HepG2 (cell line): Measurements from ENCODE around the gene MARCHF9. TPM values are rescaled to one million over a fixed set of nuclear protein-coding genes. Genes with fewer than 3 reads are reported as not detected.

Source experiments
- ATAC-seq: fragments of 200-7000 bp; cut with Tn5 transposase; 3 replicates; pipeline ENCODE4 v1.9.1; 2020; ENCODE audit warnings: mild to moderate bottlenecking, moderate library complexity
- BruUV-seq: library from RNA; stranded (reverse); fragments of 400-500 nt; replicated peaks from 2 replicates; lab custom pipeline; 2021; lab: Mats Ljungman, UMichigan
- CTCF ChIA-PET: fragments of 300-600 bp; formaldehyde crosslinking; extraction: SDS; loops from one replicate; lab custom pipeline; 2021; ENCODE audit warnings: low total read pairs, inconsistent platforms, low intra/inter-chr PET ratio; lab: Yijun Ruan, JAX
- POLR2A ChIA-PET: fragments of 350-600 bp; sonication (Branson Sonifier 250); formaldehyde crosslinking; loops from one replicate; lab custom pipeline; 2020; ENCODE audit warnings: antibody characterized with exemption, inconsistent platforms; lab: Yijun Ruan, JAX
- DNase-seq: peaks from one replicate; pipeline ENCODE4 v3.0.0-alpha.2; 2015; ENCODE audit warnings: low spot score
- FAIRE-seq: peaks from 3 replicates; lab custom pipeline; 2011; peaks lifted over from hg19 to GRCh38; lab: Jason Lieb, UNC
- H2AFZ ChIP-seq: one replicate; pipeline ENCODE4 v1.6.1; 2011; ENCODE audit warnings: low read length, inconsistent platforms
- H3K27ac ChIP-seq: fragments of 300-600 bp; 3 replicates; pipeline ENCODE4 v1.8.0; 2011; ENCODE audit warnings: mixed run types, mild to moderate bottlenecking, mixed read lengths, low read length, inconsistent platforms; ENCODE audit not compliant: insufficient read depth; ENCODE audit errors: extremely low read length
- H3K27me3 ChIP-seq, 2 experiments: fragments of 200-600 bp in 1 of 2; 2 replicates in 1 of 2; 3 replicates in 1 of 2; pipeline versions ENCODE4 v1.6.0 to v1.8.0; 2011; ENCODE audit warnings: low read length in 2 of 2, mild to moderate bottlenecking in 2 of 2, moderate library complexity in 2 of 2, inconsistent platforms in 1 of 2; ENCODE audit not compliant: insufficient read depth in 2 of 2, control insufficient read depth in 1 of 2
- H3K36me3 ChIP-seq, 2 experiments: fragments of 200-600 bp in 1 of 2; replicated peaks in 1 of 2; 2 replicates in 1 of 2; 3 replicates in 1 of 2; pipeline versions ENCODE4 v1.5.1 to v1.8.0; 2011; ENCODE audit warnings: low read length in 2 of 2, inconsistent platforms in 1 of 2; ENCODE audit not compliant: insufficient read depth in 2 of 2, control insufficient read depth in 1 of 2
- H3K4me1 ChIP-seq: 2 replicates; pipeline ENCODE4 v1.5.1; 2012; ENCODE audit warnings: low read length, inconsistent platforms; ENCODE audit not compliant: insufficient read depth
- H3K4me2 ChIP-seq: 2 replicates; pipeline ENCODE4 v1.6.0; 2011; ENCODE audit warnings: low read depth, low read length, inconsistent platforms
- H3K4me3 ChIP-seq, 3 experiments: fragments of 200-600 bp in 1 of 3; sonication (generic), shearing (Covaris generic) in 1 of 3; replicated peaks in 1 of 3; 2 replicates each; pipeline ENCODE4 v1.5.1; 2011 to 2016; ENCODE audit warnings: low read length in 3 of 3, inconsistent platforms in 2 of 3, low read depth in 2 of 3, mild to moderate bottlenecking in 2 of 3, control low read depth in 1 of 3, mixed read lengths in 1 of 3; ENCODE audit not compliant: insufficient read depth in 1 of 3
- H3K79me2 ChIP-seq: one replicate; pipeline ENCODE4 v1.6.1; 2011; ENCODE audit warnings: low read length, inconsistent platforms; ENCODE audit not compliant: insufficient read depth
- H3K9ac ChIP-seq: 2 replicates; pipeline ENCODE4 v1.6.0; 2011; ENCODE audit warnings: mild to moderate bottlenecking, low read depth, low read length, inconsistent platforms; ENCODE audit not compliant: insufficient read depth
- H3K9me3 ChIP-seq: 2 replicates; pipeline ENCODE4 v1.5.1; 2012; ENCODE audit warnings: mild to moderate bottlenecking, low read length
- H4K20me1 ChIP-seq: 2 replicates; pipeline ENCODE4 v1.6.0; 2011; ENCODE audit warnings: inconsistent platforms, mild to moderate bottlenecking, low read length, moderate library complexity; ENCODE audit not compliant: insufficient read depth
- CENPT ChIP-seq: sonication (generic); formaldehyde crosslinking; IDR thresholded peaks from 2 replicates; pipeline ENCODE4 v1.8.0; 2022; ENCODE audit warnings: low read depth, mild to moderate bottlenecking, moderate library complexity, missing genetic modification reagents
- FOXA1 ChIP-seq, 2 experiments: fragments of 450-650 bp in 1 of 2; sonication (generic) in 1 of 2; formaldehyde crosslinking in 1 of 2; IDR thresholded peaks; 2 replicates each; pipeline versions ENCODE4 v1.4.0 to v1.6.1; 2016 to 2020; ENCODE audit warnings: missing genetic modification reagents in 1 of 2
- GABPA ChIP-seq, 2 experiments: IDR thresholded peaks; 2 replicates each; pipeline ENCODE4 v1.6.1; 2011 to 2016; ENCODE audit warnings: low read depth in 2 of 2, low read length in 1 of 2, missing biosample characterization in 1 of 2, missing genetic modification characterization in 1 of 2
- GPN1 ChIP-seq: sonication (generic); formaldehyde crosslinking; IDR thresholded peaks from 2 replicates; pipeline ENCODE4 v1.5.1; 2020; ENCODE audit warnings: missing genetic modification reagents, borderline replicate concordance
- HNF4G ChIP-seq, 2 experiments: sonication (generic) in 1 of 2; formaldehyde crosslinking in 1 of 2; IDR thresholded peaks; 2 replicates each; pipeline versions ENCODE4 v1.4.0 to v1.6.1; 2011 to 2020; ENCODE audit warnings: borderline replicate concordance in 2 of 2, low read depth in 2 of 2, mild to moderate bottlenecking in 2 of 2, low read length in 1 of 2, missing genetic modification reagents in 1 of 2, moderate library complexity in 1 of 2
- NCOA1 ChIP-seq: sonication (generic); formaldehyde crosslinking; IDR thresholded peaks from 2 replicates; pipeline ENCODE4 v1.9.0; 2021; ENCODE audit warnings: missing genetic modification reagents
- POLR2A ChIP-seq, 2 experiments: IDR thresholded peaks; 2 replicates each; pipeline ENCODE4 v1.6.1; 2011; ENCODE audit warnings: low read depth in 2 of 2, low read length in 2 of 2, mild to moderate bottlenecking in 1 of 2, moderate library complexity in 1 of 2; ENCODE audit not compliant: insufficient read depth in 1 of 2
- TCF12 ChIP-seq, 2 experiments: fragments of 450-650 bp in 1 of 2; sonication (generic) in 1 of 2; formaldehyde crosslinking in 1 of 2; IDR thresholded peaks; 2 replicates each; pipeline versions ENCODE4 v1.6.1 to v1.8.0; 2017 to 2022; ENCODE audit warnings: antibody characterized with exemption in 1 of 2, mild to moderate bottlenecking in 1 of 2, missing genetic modification reagents in 1 of 2, moderate library complexity in 1 of 2
- TCF7 ChIP-seq: sonication (generic); IDR thresholded peaks from 2 replicates; pipeline ENCODE4 v1.6.1; 2016; ENCODE audit warnings: antibody characterized with exemption, low read depth
- ZNF484 ChIP-seq: sonication (generic); formaldehyde crosslinking; IDR thresholded peaks from 2 replicates; pipeline ENCODE4 v1.5.1; 2020; ENCODE audit warnings: mild to moderate bottlenecking, low read depth, missing genetic modification reagents, borderline replicate concordance
- WGBS: methylation state at CpG from one replicate; pipeline ENCODE4 v1.1.6; 2017; ENCODE audit warnings: low lambda C conversion rate; 5-methylcytosine and 5-hydroxymethylcytosine counted together
- in situ Hi-C: cut with HindIII; loops from 2 replicates; pipeline ENCODE4 v1.10.0; 2017; ENCODE audit warnings: low pct_unique_long_range_greater_than_20kb; ENCODE audit not compliant: extremely low pct_ligation_motif_present
- intact Hi-C: fragments of 100-400 bp; cut with micrococcal nuclease; formaldehyde crosslinking; loops from one replicate; pipeline ENCODE4 v1.10.0; 2022; ENCODE audit not compliant: unreplicated experiment
- polyA plus RNA-seq, 8 experiments: library from polyadenylated mRNA; depleted of rRNA in 3 of 8; stranded (reverse) in 7 of 8; unstranded in 1 of 8; fragments of >200 nt; fragmentation: Illumina TruSeq in 4 of 8; extraction: Trizol in 4 of 8; gene quantifications; 2 replicates each; pipeline versions ENCODE4 v1.2.1 to v1.2.3, GENCODE V29; 2011 to 2016; ENCODE audit warnings: low read depth in 4 of 8, missing spikeins in 1 of 8, mixed read lengths in 1 of 8; ENCODE audit not compliant: insufficient read depth in 1 of 8
- total RNA-seq, 5 experiments: library from RNA; depleted of rRNA; stranded (reverse); fragments of >200 nt; fragmentation: Illumina TruSeq; extraction: Trizol; gene quantifications; 2 replicates each; pipeline ENCODE4 v1.2.3, GENCODE V29; 2016; ENCODE audit warnings: low read depth in 1 of 5
- TF ChIP-seq, protein P1 (sequence below): fragments of 450-650 bp; IDR thresholded peaks from 2 replicates; pipeline ENCODE4 v1.6.1; 2016
- TF ChIP-seq, protein P2 (sequence below): sonication (generic); formaldehyde crosslinking; IDR thresholded peaks from 2 replicates; pipeline ENCODE4 v1.9.0; 2022; ENCODE audit warnings: low read depth, missing genetic modification reagents
- TF ChIP-seq, protein P3 (sequence below): IDR thresholded peaks from 2 replicates; pipeline ENCODE4 v1.6.1; 2012; ENCODE audit warnings: inconsistent platforms
- TF ChIP-seq, protein P4 (sequence below): sonication (generic); formaldehyde crosslinking; IDR thresholded peaks from 2 replicates; pipeline ENCODE4 v1.8.0; 2022; ENCODE audit warnings: mild to moderate bottlenecking, missing genetic modification reagents, moderate library complexity
- TF ChIP-seq, protein P5 (sequence below): sonication (generic); formaldehyde crosslinking; IDR thresholded peaks from 2 replicates; pipeline ENCODE4 v1.5.1; 2020; ENCODE audit warnings: mild to moderate bottlenecking, moderate library complexity, missing genetic modification reagents

Gene MARCHF9
- total and polyA plus RNA-seq, 2 of the 13 experiments (the other 11 are each of a cell fraction or from before 2014, with no cell fraction given) = 5.7 to 9.6 TPM

DNA sequence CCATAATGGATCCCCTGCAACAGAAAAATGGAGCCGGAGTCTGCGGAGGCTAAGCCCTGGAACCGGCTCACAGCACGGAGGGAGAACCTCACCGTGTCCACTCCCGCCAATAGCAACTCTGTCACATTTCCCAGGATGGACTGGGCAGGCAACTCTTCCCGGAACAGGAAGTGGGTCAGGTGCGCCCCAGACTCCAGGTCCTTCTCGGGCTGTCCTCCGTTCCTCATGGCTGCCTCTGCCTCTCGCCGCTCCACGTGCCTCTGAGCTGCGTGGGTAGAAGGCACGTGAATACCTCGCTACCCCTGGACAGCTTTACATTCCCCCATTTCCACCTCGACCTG, 9.7 kb downstream of the MARCHF9 start:
- ATAC-seq = no peak
- Histone ChIP-seq H3K36me3 (peaks cover 9 to 16% of the 10 kb centered on the region in 2 experiments), H4K20me1 (no peaks in the 10 kb centered on the region), H2AFZ (no peak overlapping the region), H3K79me2 (no peaks in the 10 kb centered on the region), H3K9ac (peak overlapping the region; percentile 50; the same call in 1 of the 2 replicates), H3K4me1 (peaks cover 36% of the 10 kb centered on the region), H3K27ac (no peak overlapping the region), H3K4me3 (peak overlapping the region; percentile 53 to 78 (median 60); a peak in 5 of 6 replicates), H3K9me3 (no peaks in the 10 kb centered on the region), H3K27me3 (peaks cover 0 to 6% of the 10 kb centered on the region in 2 experiments; a peak in 1 of 5 replicates), H3K4me2 (peak overlapping the region; percentile 95)
- in situ Hi-C loops (no loop called here), intact Hi-C loops (no loop called here)
- BruUV-seq = no TSS peak
- ChIA-PET CTCF (interaction anchor here (1.1 to 1.3 kb wide), 2 partner anchors 8 to 141 kb away, joined by 3 to 4 read pairs; no protein-coding TSS in a partner anchor), POLR2A (interaction anchor here (1.4 kb wide), 1 partner anchor 8 kb away, joined by 9 read pairs; no protein-coding TSS in a partner anchor)
- no peak for FAIRE-seq
- no peak for DNase-seq
- WGBS = 69% methylated on average over 17 of the region's 17 CpGs
- TF ChIP-seq NCOA1 (CRISPR knock-in tag) (no peak), HNF4G (IDR thresholded peaks at IDR 0.05; ENCODE audit: borderline replicate concordance, low read depth, low read length) (no peak), HNF4G (CRISPR knock-in tag; IDR thresholded peaks at IDR 0.05; ENCODE audit: borderline replicate concordance, low read depth) (no peak), FOXA1 (IDR thresholded peaks at IDR 0.05) (no peak), FOXA1 (CRISPR knock-in tag; IDR thresholded peaks at IDR 0.05) (no peak), TCF7 (no peak), ZNF484 (CRISPR knock-in tag) (no peak), GPN1 (no peak), POLR2A (IDR thresholded peaks at IDR 0.05; ENCODE audit: insufficient read depth in 1 of 2, low read depth in 2 of 2, low read length in 2 of 2) (no peak), TCF12 (IDR thresholded peaks at IDR 0.05) (no peak), TCF12 (CRISPR knock-in tag; IDR thresholded peaks at IDR 0.05) (peak; percentile 13; the same call in 1 of the 2 replicates), GABPA (IDR thresholded peaks at IDR 0.05; ENCODE audit: low read depth, low read length) (peak; percentile 50), GABPA (CRISPR knock-in tag; IDR thresholded peaks at IDR 0.05; ENCODE audit: low read depth) (no peak), CENPT (CRISPR knock-in tag) (no peak)
- TF ChIP-seq, protein P1, sequence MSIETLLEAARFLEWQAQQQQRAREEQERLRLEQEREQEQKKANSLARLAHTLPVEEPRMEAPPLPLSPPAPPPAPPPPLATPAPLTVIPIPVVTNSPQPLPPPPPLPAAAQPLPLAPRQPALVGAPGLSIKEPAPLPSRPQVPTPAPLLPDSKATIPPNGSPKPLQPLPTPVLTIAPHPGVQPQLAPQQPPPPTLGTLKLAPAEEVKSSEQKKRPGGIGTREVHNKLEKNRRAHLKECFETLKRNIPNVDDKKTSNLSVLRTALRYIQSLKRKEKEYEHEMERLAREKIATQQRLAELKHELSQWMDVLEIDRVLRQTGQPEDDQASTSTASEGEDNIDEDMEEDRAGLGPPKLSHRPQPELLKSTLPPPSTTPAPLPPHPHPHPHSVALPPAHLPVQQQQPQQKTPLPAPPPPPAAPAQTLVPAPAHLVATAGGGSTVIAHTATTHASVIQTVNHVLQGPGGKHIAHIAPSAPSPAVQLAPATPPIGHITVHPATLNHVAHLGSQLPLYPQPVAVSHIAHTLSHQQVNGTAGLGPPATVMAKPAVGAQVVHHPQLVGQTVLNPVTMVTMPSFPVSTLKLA = peak; percentile 72
- TF ChIP-seq, protein P2, sequence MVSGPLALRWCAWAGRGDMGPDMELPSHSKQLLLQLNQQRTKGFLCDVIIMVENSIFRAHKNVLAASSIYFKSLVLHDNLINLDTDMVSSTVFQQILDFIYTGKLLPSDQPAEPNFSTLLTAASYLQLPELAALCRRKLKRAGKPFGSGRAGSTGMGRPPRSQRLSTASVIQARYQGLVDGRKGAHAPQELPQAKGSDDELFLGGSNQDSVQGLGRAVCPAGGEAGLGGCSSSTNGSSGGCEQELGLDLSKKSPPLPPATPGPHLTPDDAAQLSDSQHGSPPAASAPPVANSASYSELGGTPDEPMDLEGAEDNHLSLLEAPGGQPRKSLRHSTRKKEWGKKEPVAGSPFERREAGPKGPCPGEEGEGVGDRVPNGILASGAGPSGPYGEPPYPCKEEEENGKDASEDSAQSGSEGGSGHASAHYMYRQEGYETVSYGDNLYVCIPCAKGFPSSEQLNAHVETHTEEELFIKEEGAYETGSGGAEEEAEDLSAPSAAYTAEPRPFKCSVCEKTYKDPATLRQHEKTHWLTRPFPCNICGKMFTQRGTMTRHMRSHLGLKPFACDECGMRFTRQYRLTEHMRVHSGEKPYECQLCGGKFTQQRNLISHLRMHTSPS = 0 out of 2 replicates have a peak, but pooled peaks have one; percentile 27
- TF ChIP-seq, protein P3, sequence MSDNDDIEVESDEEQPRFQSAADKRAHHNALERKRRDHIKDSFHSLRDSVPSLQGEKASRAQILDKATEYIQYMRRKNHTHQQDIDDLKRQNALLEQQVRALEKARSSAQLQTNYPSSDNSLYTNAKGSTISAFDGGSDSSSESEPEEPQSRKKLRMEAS = peak; percentile 56
- TF ChIP-seq, protein P4, sequence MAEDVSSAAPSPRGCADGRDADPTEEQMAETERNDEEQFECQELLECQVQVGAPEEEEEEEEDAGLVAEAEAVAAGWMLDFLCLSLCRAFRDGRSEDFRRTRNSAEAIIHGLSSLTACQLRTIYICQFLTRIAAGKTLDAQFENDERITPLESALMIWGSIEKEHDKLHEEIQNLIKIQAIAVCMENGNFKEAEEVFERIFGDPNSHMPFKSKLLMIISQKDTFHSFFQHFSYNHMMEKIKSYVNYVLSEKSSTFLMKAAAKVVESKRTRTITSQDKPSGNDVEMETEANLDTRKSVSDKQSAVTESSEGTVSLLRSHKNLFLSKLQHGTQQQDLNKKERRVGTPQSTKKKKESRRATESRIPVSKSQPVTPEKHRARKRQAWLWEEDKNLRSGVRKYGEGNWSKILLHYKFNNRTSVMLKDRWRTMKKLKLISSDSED (CRISPR knock-in tag) = no peak
- TF ChIP-seq, protein P5, sequence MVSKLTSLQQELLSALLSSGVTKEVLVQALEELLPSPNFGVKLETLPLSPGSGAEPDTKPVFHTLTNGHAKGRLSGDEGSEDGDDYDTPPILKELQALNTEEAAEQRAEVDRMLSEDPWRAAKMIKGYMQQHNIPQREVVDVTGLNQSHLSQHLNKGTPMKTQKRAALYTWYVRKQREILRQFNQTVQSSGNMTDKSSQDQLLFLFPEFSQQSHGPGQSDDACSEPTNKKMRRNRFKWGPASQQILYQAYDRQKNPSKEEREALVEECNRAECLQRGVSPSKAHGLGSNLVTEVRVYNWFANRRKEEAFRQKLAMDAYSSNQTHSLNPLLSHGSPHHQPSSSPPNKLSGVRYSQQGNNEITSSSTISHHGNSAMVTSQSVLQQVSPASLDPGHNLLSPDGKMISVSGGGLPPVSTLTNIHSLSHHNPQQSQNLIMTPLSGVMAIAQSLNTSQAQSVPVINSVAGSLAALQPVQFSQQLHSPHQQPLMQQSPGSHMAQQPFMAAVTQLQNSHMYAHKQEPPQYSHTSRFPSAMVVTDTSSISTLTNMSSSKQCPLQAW (CRISPR knock-in tag) = no peak
